ENCODE results near the gene ATP8B3. TPM values are rescaled to one million over a fixed set of nuclear protein-coding genes. Genes with fewer than 3 reads are reported as not detected.

The ATP8B3 gene
- total RNA-seq, 1 donor from 2014 or later = 0.52 TPM

GRCh38 chr19:1758231-1758577, 53.9 kb downstream of the ATP8B3 start:
- H3K4me1 ChIP-seq (ENCODE audit: control insufficient read depth in 3 of 3, insufficient read depth in 3 of 3, low read length in 3 of 3) = peaks cover 0 to 7% (median 4%) of the 10 kb centered on the region in 3 donors
- peaks cover 63 to 84% (median 80%) of the 10 kb centered on the region in 3 donors for H3K27me3 ChIP-seq (ENCODE audit: control insufficient read depth in 3 of 3, insufficient read depth in 3 of 3, low read length in 3 of 3)
- no peak overlapping the region for H3K4me3 ChIP-seq (ENCODE audit: low read length in 3 of 3)
- H3K9me3 ChIP-seq (ENCODE audit: control insufficient read depth in 3 of 3, low read length in 3 of 3) = no peaks in the 10 kb centered on the region
- H3K9ac ChIP-seq (ENCODE audit: low read depth in 1 of 3, low read length in 3 of 3) = no peak overlapping the region
- no peak overlapping the region for H3K27ac ChIP-seq (ENCODE audit: low read depth, low read length)
- no peaks in the 10 kb centered on the region for H3K36me3 ChIP-seq (ENCODE audit: control insufficient read depth in 3 of 3, insufficient read depth in 3 of 3, low read length in 3 of 3)

GRCh38 chr19:1757468-1758230, 54.4 kb downstream of the ATP8B3 start:
- peaks cover 66 to 84% (median 82%) of the 10 kb centered on the region in 3 donors for H3K27me3 ChIP-seq (ENCODE audit: control insufficient read depth in 3 of 3, insufficient read depth in 3 of 3, low read length in 3 of 3)

GRCh38 chr19:1756705-1757465, 55.2 kb downstream of the ATP8B3 start:
- Histone ChIP-seq H3K27ac (ENCODE audit: low read depth, low read length) (no peak overlapping the region), H3K9me3 (ENCODE audit: control insufficient read depth in 3 of 3, low read length in 3 of 3) (no peaks in the 10 kb centered on the region), H3K4me1 (ENCODE audit: control insufficient read depth in 3 of 3, insufficient read depth in 3 of 3, low read length in 3 of 3) (peaks cover 0 to 7% (median 4%) of the 10 kb centered on the region in 3 donors), H3K4me3 (ENCODE audit: low read length in 3 of 3) (no peak overlapping the region), H3K36me3 (ENCODE audit: control insufficient read depth in 3 of 3, insufficient read depth in 3 of 3, low read length in 3 of 3) (no peaks in the 10 kb centered on the region), H3K9ac (ENCODE audit: low read depth in 1 of 3, low read length in 3 of 3) (no peak overlapping the region), H3K27me3 (ENCODE audit: control insufficient read depth in 3 of 3, insufficient read depth in 3 of 3, low read length in 3 of 3) (peaks cover 68 to 84% (median 82%) of the 10 kb centered on the region in 3 donors)

More at GRCh38 chr19:1757468-1758230, 54.4 kb downstream of the ATP8B3 start:
- Histone ChIP-seq H3K9ac (ENCODE audit: low read depth in 1 of 3, low read length in 3 of 3) (no peak overlapping the region), H3K4me3 (ENCODE audit: low read length in 3 of 3) (no peak overlapping the region), H3K27ac (ENCODE audit: low read depth, low read length) (no peak overlapping the region), H3K9me3 (ENCODE audit: control insufficient read depth in 3 of 3, low read length in 3 of 3) (no peaks in the 10 kb centered on the region), H3K4me1 (ENCODE audit: control insufficient read depth in 3 of 3, insufficient read depth in 3 of 3, low read length in 3 of 3) (peaks cover 0 to 7% (median 4%) of the 10 kb centered on the region in 3 donors), H3K36me3 (ENCODE audit: control insufficient read depth in 3 of 3, insufficient read depth in 3 of 3, low read length in 3 of 3) (no peaks in the 10 kb centered on the region)

GRCh38 chr19:1756264-1756663, 55.8 kb downstream of the ATP8B3 start:
- peaks cover 68 to 84% (median 82%) of the 10 kb centered on the region in 3 donors for H3K27me3 ChIP-seq (ENCODE audit: control insufficient read depth in 3 of 3, insufficient read depth in 3 of 3, low read length in 3 of 3)

GRCh38 chr19:1755467-1756171, 56.5 kb downstream of the ATP8B3 start:
- peaks cover 0 to 7% (median 4%) of the 10 kb centered on the region in 3 donors for H3K4me1 ChIP-seq (ENCODE audit: control insufficient read depth in 3 of 3, insufficient read depth in 3 of 3, low read length in 3 of 3)
- H3K27ac ChIP-seq (ENCODE audit: low read depth, low read length) = no peak overlapping the region
- H3K36me3 ChIP-seq (ENCODE audit: control insufficient read depth in 3 of 3, insufficient read depth in 3 of 3, low read length in 3 of 3) = no peaks in the 10 kb centered on the region
- H3K27me3 ChIP-seq (ENCODE audit: control insufficient read depth in 3 of 3, insufficient read depth in 3 of 3, low read length in 3 of 3) = peaks cover 70 to 87% (median 85%) of the 10 kb centered on the region in 3 donors
- no peaks in the 10 kb centered on the region for H3K9me3 ChIP-seq (ENCODE audit: control insufficient read depth in 3 of 3, low read length in 3 of 3)
- H3K4me3 ChIP-seq (ENCODE audit: low read length in 3 of 3) = no peak overlapping the region
- no peak overlapping the region for H3K9ac ChIP-seq (ENCODE audit: low read depth in 1 of 3, low read length in 3 of 3)

More at GRCh38 chr19:1756264-1756663, 55.8 kb downstream of the ATP8B3 start:
- H3K36me3 ChIP-seq (ENCODE audit: control insufficient read depth in 3 of 3, insufficient read depth in 3 of 3, low read length in 3 of 3) = no peaks in the 10 kb centered on the region
- no peak overlapping the region for H3K9ac ChIP-seq (ENCODE audit: low read depth in 1 of 3, low read length in 3 of 3)
- H3K27ac ChIP-seq (ENCODE audit: low read depth, low read length) = no peak overlapping the region
- peaks cover 0 to 7% (median 4%) of the 10 kb centered on the region in 3 donors for H3K4me1 ChIP-seq (ENCODE audit: control insufficient read depth in 3 of 3, insufficient read depth in 3 of 3, low read length in 3 of 3)
- H3K4me3 ChIP-seq (ENCODE audit: low read length in 3 of 3) = no peak overlapping the region
- no peaks in the 10 kb centered on the region for H3K9me3 ChIP-seq (ENCODE audit: control insufficient read depth in 3 of 3, low read length in 3 of 3)

GRCh38 chr19:1754636-1755466, 57.2 kb downstream of the ATP8B3 start:
- no peaks in the 10 kb centered on the region for H3K36me3 ChIP-seq (ENCODE audit: control insufficient read depth in 3 of 3, insufficient read depth in 3 of 3, low read length in 3 of 3)
- H3K9me3 ChIP-seq (ENCODE audit: control insufficient read depth in 3 of 3, low read length in 3 of 3) = no peaks in the 10 kb centered on the region
- peaks cover 0 to 13% (median 7%) of the 10 kb centered on the region in 3 donors for H3K4me1 ChIP-seq (ENCODE audit: control insufficient read depth in 3 of 3, insufficient read depth in 3 of 3, low read length in 3 of 3)
- H3K9ac ChIP-seq (ENCODE audit: low read depth in 1 of 3, low read length in 3 of 3) = no peak overlapping the region
- peaks cover 70 to 87% (median 85%) of the 10 kb centered on the region in 3 donors for H3K27me3 ChIP-seq (ENCODE audit: control insufficient read depth in 3 of 3, insufficient read depth in 3 of 3, low read length in 3 of 3)
- H3K4me3 ChIP-seq (ENCODE audit: low read length in 3 of 3) = no peak overlapping the region
- no peak overlapping the region for H3K27ac ChIP-seq (ENCODE audit: low read depth, low read length)

- H3K4me3 ChIP-seq (ENCODE audit: low read length in 3 of 3) = no peak overlapping the region
- H3K27ac ChIP-seq (ENCODE audit: low read depth, low read length) = no peak overlapping the region
- peaks cover 0 to 14% (median 9%) of the 10 kb centered on the region in 3 donors for H3K4me1 ChIP-seq (ENCODE audit: control insufficient read depth in 3 of 3, insufficient read depth in 3 of 3, low read length in 3 of 3)
- H3K9ac ChIP-seq (ENCODE audit: low read depth in 1 of 3, low read length in 3 of 3) = no peak overlapping the region
- no peaks in the 10 kb centered on the region for H3K36me3 ChIP-seq (ENCODE audit: control insufficient read depth in 3 of 3, insufficient read depth in 3 of 3, low read length in 3 of 3)
- peaks cover 71 to 87% (median 85%) of the 10 kb centered on the region in 3 donors for H3K27me3 ChIP-seq (ENCODE audit: control insufficient read depth in 3 of 3, insufficient read depth in 3 of 3, low read length in 3 of 3)
- no peaks in the 10 kb centered on the region for H3K9me3 ChIP-seq (ENCODE audit: control insufficient read depth in 3 of 3, low read length in 3 of 3)
Observed at GRCh38 chr19:1754018-1754635, 57.9 kb downstream of the ATP8B3 start.

- Histone ChIP-seq H3K36me3 (ENCODE audit: control insufficient read depth in 3 of 3, insufficient read depth in 3 of 3, low read length in 3 of 3) (no peaks in the 10 kb centered on the region), H3K9me3 (ENCODE audit: control insufficient read depth in 3 of 3, low read length in 3 of 3) (no peaks in the 10 kb centered on the region), H3K27me3 (ENCODE audit: control insufficient read depth in 3 of 3, insufficient read depth in 3 of 3, low read length in 3 of 3) (peaks cover 76 to 88% (median 86%) of the 10 kb centered on the region in 3 donors), H3K27ac (ENCODE audit: low read depth, low read length) (no peak within 1 kb of the TSS), H3K4me3 (ENCODE audit: low read length in 3 of 3) (no peak within 1 kb of the TSS), H3K4me1 (ENCODE audit: control insufficient read depth in 3 of 3, insufficient read depth in 3 of 3, low read length in 3 of 3) (peaks cover 0 to 20% (median 11%) of the 10 kb centered on the region in 3 donors), H3K9ac (ENCODE audit: low read depth in 1 of 3, low read length in 3 of 3) (no peak within 1 kb of the TSS)
Observed at GRCh38 chr19:1752757-1753728, 59.0 kb downstream of the ATP8B3 start, which contains the start of gene ONECUT3. Gene ONECUT3, plus strand, starts transcription at chr19:1753506. Its CDS starts 157 bp downstream, at chr19:1753663.

Data from skeletal muscle tissue (tissue), 4 donors.